Smooth muscle cell (in vitro differentiated cells): ENCODE measurements around the gene AMZ2. TPM values are rescaled to one million over a fixed set of nuclear protein-coding genes. Genes with fewer than 3 reads are reported as not detected.
"Not testable (repeated sequence)": the region's sequence is repeated elsewhere in the genome, so short reads cannot be mapped to it uniquely, and the experiment has no call there.

Experiments used
- DNase-seq: peaks from one replicate; lab custom pipeline; 2025; ENCODE audit not compliant: unreplicated experiment; lab: John Stamatoyannopoulos, UW
- H2AFZ ChIP-seq: fragments of 200-600 bp; sonication (generic); 2 replicates; pipeline ENCODE4 v1.6.0; 2016; ENCODE audit warnings: antibody characterized with exemption, low read depth, mild to moderate bottlenecking
- H3F3A ChIP-seq: fragments of 200-600 bp; sonication (generic); 2 replicates; pipeline ENCODE4 v1.6.0; 2017; ENCODE audit warnings: antibody characterized with exemption, low read depth
- H3K27ac ChIP-seq: fragments of 200-600 bp; sonication (generic); 2 replicates; pipeline ENCODE4 v1.5.1; 2016; ENCODE audit warnings: low read depth, mild to moderate bottlenecking
- H3K27me3 ChIP-seq: fragments of 200-600 bp; sonication (generic); 2 replicates; pipeline ENCODE4 v1.6.1; 2016; ENCODE audit warnings: low read depth, mild to moderate bottlenecking
- H3K36me3 ChIP-seq: fragments of 200-600 bp; sonication (generic); 2 replicates; pipeline ENCODE4 v1.5.1; 2016; ENCODE audit warnings: low read depth
- H3K4me1 ChIP-seq: fragments of 200-600 bp; sonication (generic); 2 replicates; pipeline ENCODE4 v1.5.1; 2016; ENCODE audit warnings: low read depth
- H3K4me2 ChIP-seq: fragments of 200-600 bp; sonication (generic); 2 replicates; pipeline ENCODE4 v1.6.0; 2016; ENCODE audit warnings: mild to moderate bottlenecking
- H3K4me3 ChIP-seq: fragments of 200-600 bp; sonication (generic); 2 replicates; pipeline ENCODE4 v1.5.1; 2016; ENCODE audit warnings: mild to moderate bottlenecking
- H3K79me2 ChIP-seq: fragments of 200-600 bp; sonication (generic); 2 replicates; pipeline ENCODE4 v1.6.0; 2016; ENCODE audit warnings: low read depth, mild to moderate bottlenecking
- H3K9ac ChIP-seq: fragments of 200-600 bp; sonication (generic); 2 replicates; pipeline ENCODE4 v1.6.0; 2016; ENCODE audit warnings: low read depth
- H3K9me3 ChIP-seq: fragments of 200-600 bp; sonication (generic); replicated peaks from 2 replicates; pipeline ENCODE4 v1.5.1; 2016; ENCODE audit warnings: low read depth
- H4K20me1 ChIP-seq: fragments of 200-600 bp; sonication (generic); 2 replicates; pipeline ENCODE4 v1.6.0; 2016; ENCODE audit warnings: low read depth
- CTCF ChIP-seq: fragments of 200-600 bp; sonication (generic); IDR thresholded peaks from 2 replicates; pipeline ENCODE4 v1.5.1; 2017; ENCODE audit warnings: borderline replicate concordance, mild to moderate bottlenecking, antibody characterized with exemption; ENCODE audit not compliant: insufficient read depth, poor library complexity, severe bottlenecking
- WGBS: methylation state at CpG from one replicate; pipeline ENCODE4 v1.1.7; 2016; ENCODE audit warnings: low lambda C conversion rate; 5-methylcytosine and 5-hydroxymethylcytosine counted together
- polyA plus RNA-seq: library from polyadenylated mRNA; unstranded; fragments of >200 nt; fragmentation: Nextera tagmentation; extraction: Ambion mirVana; gene quantifications from 2 replicates; pipeline ENCODE4 v1.2.1, GENCODE V29; 2016
- total RNA-seq: library from RNA; depleted of rRNA; stranded (reverse); fragments of >200 nt; gene quantifications from 2 replicates; pipeline ENCODE4 v1.2.3, GENCODE V29; 2014

AMZ2 gene
- total and polyA plus RNA-seq, 2 experiments from 2014 or later: 66.3 to 75.5 TPM

GRCh38 chr17:68260051-68260762 lies 12.4 kb downstream of the AMZ2 start:
- Histone ChIP-seq H3K4me2 (no peak overlapping the region), H2AFZ (no peak overlapping the region), H3K9me3 (no peaks in the 10 kb centered on the region), H3K27me3 (no peaks in the 10 kb centered on the region), H4K20me1 (no peaks in the 10 kb centered on the region), H3K36me3 (no peaks in the 10 kb centered on the region), H3K4me1 (peaks cover 4% of the 10 kb centered on the region), H3K4me3 (no peak overlapping the region), H3K9ac (no peak overlapping the region), H3K79me2 (no peaks in the 10 kb centered on the region), H3K27ac (no peak overlapping the region), H3F3A (no peaks in the 10 kb centered on the region)
- TF ChIP-seq CTCF: no peak
- DNase-seq: no peak
- WGBS: 88% methylated on average over 9 of the region's 9 CpGs

DNA sequence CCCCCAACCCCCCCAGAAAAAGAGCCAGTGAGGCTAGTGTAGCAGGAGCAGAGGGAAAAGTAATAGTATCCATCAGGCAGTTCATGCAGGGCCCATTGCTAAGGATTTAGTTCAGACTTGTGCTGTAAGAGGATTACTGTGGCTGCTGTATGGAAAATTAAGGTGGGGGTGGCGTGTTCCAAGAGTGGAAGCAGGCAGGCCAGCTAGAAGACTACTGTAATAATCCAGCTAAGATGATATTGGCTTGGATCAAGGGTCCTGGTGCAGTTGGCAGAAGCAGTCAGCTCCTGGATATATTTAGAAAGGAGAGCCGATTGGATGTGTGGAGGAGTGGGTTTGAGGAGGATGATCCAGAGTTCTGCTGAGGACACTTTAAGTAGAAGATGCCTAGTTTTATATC lies 14.6 kb downstream of the AMZ2 start:
- not testable (repeated sequence) for H3K79me2 ChIP-seq, H3K4me3 ChIP-seq, H3K9me3 ChIP-seq, H4K20me1 ChIP-seq, H3K27me3 ChIP-seq, DNase-seq, H3K36me3 ChIP-seq, H3K27ac ChIP-seq, H3F3A ChIP-seq, H3K4me2 ChIP-seq, H2AFZ ChIP-seq, H3K9ac ChIP-seq, H3K4me1 ChIP-seq
- WGBS: 69% methylated on average over 2 of the region's 2 CpGs

DNA sequence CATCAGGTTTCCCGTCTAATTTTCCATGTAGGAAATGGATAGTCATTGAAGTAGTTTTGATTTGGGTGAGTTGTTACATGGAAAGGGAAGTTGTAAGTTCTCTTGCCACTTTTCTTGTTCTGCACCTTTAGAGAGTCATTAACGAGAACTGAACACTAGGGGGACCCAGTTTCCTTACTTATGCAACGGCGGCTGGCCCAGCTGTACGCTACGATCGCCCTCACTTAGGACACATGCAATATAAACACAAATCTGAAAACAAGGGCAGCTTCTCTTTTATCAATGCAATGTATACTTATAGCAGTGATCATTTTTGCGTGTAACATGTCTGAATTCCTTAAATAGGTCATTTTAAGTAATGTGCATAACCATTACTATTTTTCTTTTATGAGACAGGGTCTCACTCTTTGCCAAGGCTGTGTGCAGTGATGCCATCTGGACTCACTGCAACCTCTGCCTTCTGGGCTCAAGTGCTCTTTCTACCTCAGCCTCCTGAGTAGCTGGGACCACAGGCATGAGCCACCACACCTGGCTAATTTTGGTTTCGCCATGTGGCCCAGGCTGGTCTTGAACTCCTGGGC lies 15.3 kb downstream of the AMZ2 start:
- H4K20me1 ChIP-seq, H3K36me3 ChIP-seq, H3K79me2 ChIP-seq, H3K9ac ChIP-seq, H3K9me3 ChIP-seq, DNase-seq, H3K27ac ChIP-seq, H3K4me1 ChIP-seq, H3F3A ChIP-seq, H2AFZ ChIP-seq, H3K4me3 ChIP-seq, H3K27me3 ChIP-seq, H3K4me2 ChIP-seq: not testable (repeated sequence)
- TF ChIP-seq CTCF: peak; percentile 48
- 12% methylated on average over 9 of the region's 9 CpGs for WGBS

- not testable (repeated sequence) for H4K20me1 ChIP-seq, H2AFZ ChIP-seq, H3K27ac ChIP-seq, H3K4me3 ChIP-seq, H3K4me2 ChIP-seq, H3K4me1 ChIP-seq, H3K36me3 ChIP-seq, H3K9ac ChIP-seq, H3K9me3 ChIP-seq, H3F3A ChIP-seq, DNase-seq, H3K79me2 ChIP-seq, H3K27me3 ChIP-seq
- 85% methylated on average over 2 of the region's 2 CpGs for WGBS
These were observed 18.0 kb downstream of the AMZ2 start for GRCh38 chr17:68265833-68266232.

DNA sequence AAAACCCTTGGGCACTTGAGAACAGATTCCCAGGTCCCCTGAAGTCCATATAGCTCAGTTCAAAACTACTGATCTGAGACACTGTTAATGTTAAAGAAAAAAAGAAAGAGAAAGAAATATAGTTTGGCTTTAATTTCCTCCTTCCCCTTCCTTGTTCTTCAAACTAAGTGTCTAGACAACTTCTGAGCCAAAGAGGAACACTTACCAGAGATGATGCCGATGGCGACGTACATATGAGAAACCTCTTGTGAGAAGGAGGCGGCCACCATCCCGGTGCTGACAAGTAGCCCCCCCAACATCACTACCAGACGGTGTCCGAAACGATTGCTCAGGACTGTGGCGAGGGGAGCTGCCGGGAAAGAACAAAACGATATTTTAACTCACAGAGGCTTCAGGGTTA lies 25.9 kb downstream of the AMZ2 start:
- no peak overlapping the region for H3K27ac ChIP-seq

DNA sequence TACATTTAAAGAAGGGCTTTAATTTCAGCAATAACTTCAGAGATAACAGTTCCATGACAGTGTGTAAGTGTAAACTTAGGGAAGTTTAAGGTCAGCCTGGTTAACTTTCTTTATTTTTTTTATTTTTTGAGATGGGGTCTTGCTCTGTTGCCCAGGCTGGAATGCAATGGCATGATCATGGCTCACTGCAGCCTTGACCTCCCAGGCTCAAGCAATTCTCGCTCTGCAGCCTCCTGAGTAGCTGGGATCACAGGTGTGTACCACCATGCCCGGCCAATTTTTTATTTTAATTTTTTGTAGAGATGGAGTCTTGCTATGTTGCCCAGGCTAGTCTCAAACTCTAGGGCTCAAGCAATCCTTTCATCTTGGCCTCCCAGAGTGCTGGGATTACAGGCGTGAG lies 28.5 kb downstream of the AMZ2 start:
- H3K27me3 ChIP-seq, H3K27ac ChIP-seq, DNase-seq, H3K4me2 ChIP-seq, H3K4me1 ChIP-seq, H3K36me3 ChIP-seq, H2AFZ ChIP-seq, H3K79me2 ChIP-seq, H3F3A ChIP-seq, H3K9me3 ChIP-seq, H3K4me3 ChIP-seq, H3K9ac ChIP-seq, H4K20me1 ChIP-seq: not testable (repeated sequence)
- 94% methylated on average over 3 of the region's 3 CpGs for WGBS

More for the DNA sequence above, 25.9 kb downstream of the AMZ2 start:
- WGBS: 91% methylated on average over 11 of the region's 11 CpGs
- Histone ChIP-seq H3K4me1 (no peaks in the 10 kb centered on the region), H4K20me1 (no peaks in the 10 kb centered on the region), H3K27me3 (no peaks in the 10 kb centered on the region), H3K9ac (no peak overlapping the region), H2AFZ (no peak overlapping the region), H3K36me3 (no peaks in the 10 kb centered on the region), H3K4me3 (no peak overlapping the region), H3K79me2 (no peaks in the 10 kb centered on the region), H3K4me2 (no peak overlapping the region), H3K9me3 (no peaks in the 10 kb centered on the region), H3F3A (no peaks in the 10 kb centered on the region)
- TF ChIP-seq CTCF: no peak
- DNase-seq: no peak
